Renal pelvis (tissue), 4 donors: ENCODE results near the gene GMDS. TPM values are rescaled to one million over a fixed set of nuclear protein-coding genes. Genes with fewer than 3 reads are reported as not detected.

Experiments
- DNase-seq: peaks from one replicate; pipeline ENCODE4 v3.0.0-alpha.2; 2013
- polyA plus RNA-seq, 3 donors: library from polyadenylated mRNA; unstranded; fragments of 120-200 nt; gene quantifications; one replicate each; pipeline ENCODE4 v1.2.1, GENCODE V29; 2013; ENCODE audit not compliant: insufficient read length in 3 of 3

GMDS gene
- polyA plus RNA-seq, 3 donors, result 66.8 to 76.2 (median 68.5) TPM

- DNase-seq, result no peak
Measured at GRCh38 chr6:1910621-1911407, 334.6 kb downstream of the GMDS start.

GRCh38 chr6:1908784-1909183 lies 336.6 kb downstream of the GMDS start:
- no peak for DNase-seq

- DNase-seq, result no peak
Measured at GRCh38 chr6:1906609-1907008, 338.8 kb downstream of the GMDS start.

GRCh38 chr6:1906014-1906413 lies 339.4 kb downstream of the GMDS start:
- DNase-seq, result no peak

GRCh38 chr6:1904898-1905297 lies 340.5 kb downstream of the GMDS start:
- DNase-seq, result no peak

- no peak for DNase-seq
Measured at GRCh38 chr6:1904466-1904799, 341.0 kb downstream of the GMDS start.

GRCh38 chr6:1903780-1904465 lies 341.5 kb downstream of the GMDS start:
- peak; percentile 91 for DNase-seq

GRCh38 chr6:1901556-1901955 lies 343.8 kb downstream of the GMDS start:
- peak; percentile 30 for DNase-seq

- no peak for DNase-seq
Measured at GRCh38 chr6:1896897-1897296, 348.5 kb downstream of the GMDS start.

- no peak for DNase-seq
Measured at GRCh38 chr6:1895721-1896120, 349.7 kb downstream of the GMDS start.

GRCh38 chr6:1894954-1895353 lies 350.5 kb downstream of the GMDS start:
- no peak for DNase-seq

GRCh38 chr6:1893470-1894130 lies 351.8 kb downstream of the GMDS start:
- DNase-seq, result no peak

- DNase-seq, result no peak
Measured at GRCh38 chr6:1892716-1893115, 352.7 kb downstream of the GMDS start.

GRCh38 chr6:1890987-1891386 lies 354.4 kb downstream of the GMDS start:
- no peak for DNase-seq

GRCh38 chr6:1890071-1890470 lies 355.3 kb downstream of the GMDS start:
- no peak for DNase-seq

GRCh38 chr6:1885576-1886011 lies 359.8 kb downstream of the GMDS start:
- DNase-seq, result no peak

- DNase-seq, result no peak
Measured at GRCh38 chr6:1884313-1884712, 361.1 kb downstream of the GMDS start.

GRCh38 chr6:1878330-1878729 lies 367.1 kb downstream of the GMDS start:
- no peak for DNase-seq

GRCh38 chr6:1873781-1874180 lies 371.6 kb downstream of the GMDS start:
- no peak for DNase-seq

GRCh38 chr6:1872649-1873131 lies 372.7 kb downstream of the GMDS start:
- peak; percentile 89 for DNase-seq

- no peak for DNase-seq
Measured at GRCh38 chr6:1871724-1872315, 373.6 kb downstream of the GMDS start.

GRCh38 chr6:1870932-1871331 lies 374.5 kb downstream of the GMDS start:
- peak; percentile 72 for DNase-seq
